HG03378 (cell line): ENCODE measurements around the gene FBXO46.
"Not testable (repeated sequence)": the region's sequence is repeated elsewhere in the genome, so short reads cannot be mapped to it uniquely, and the experiment has no call there.

Experiments
- ATAC-seq: cut with Tn5 transposase; IDR thresholded peaks from one replicate; pipeline ENCODE4 v1.9.1; 2021; ENCODE audit warnings: mild to moderate bottlenecking, moderate library complexity; ENCODE audit not compliant: unreplicated experiment

The FBXO46 gene

GRCh38 chr19:45766869-45767346 is 36.2 kb upstream of the FBXO46 start:
- no peak for ATAC-seq

- no peak for ATAC-seq
These were observed 35.7 kb upstream of the FBXO46 start for GRCh38 chr19:45766296-45766868.

GRCh38 chr19:45765702-45766295 is 35.1 kb upstream of the FBXO46 start:
- ATAC-seq, result no peak

DNA sequence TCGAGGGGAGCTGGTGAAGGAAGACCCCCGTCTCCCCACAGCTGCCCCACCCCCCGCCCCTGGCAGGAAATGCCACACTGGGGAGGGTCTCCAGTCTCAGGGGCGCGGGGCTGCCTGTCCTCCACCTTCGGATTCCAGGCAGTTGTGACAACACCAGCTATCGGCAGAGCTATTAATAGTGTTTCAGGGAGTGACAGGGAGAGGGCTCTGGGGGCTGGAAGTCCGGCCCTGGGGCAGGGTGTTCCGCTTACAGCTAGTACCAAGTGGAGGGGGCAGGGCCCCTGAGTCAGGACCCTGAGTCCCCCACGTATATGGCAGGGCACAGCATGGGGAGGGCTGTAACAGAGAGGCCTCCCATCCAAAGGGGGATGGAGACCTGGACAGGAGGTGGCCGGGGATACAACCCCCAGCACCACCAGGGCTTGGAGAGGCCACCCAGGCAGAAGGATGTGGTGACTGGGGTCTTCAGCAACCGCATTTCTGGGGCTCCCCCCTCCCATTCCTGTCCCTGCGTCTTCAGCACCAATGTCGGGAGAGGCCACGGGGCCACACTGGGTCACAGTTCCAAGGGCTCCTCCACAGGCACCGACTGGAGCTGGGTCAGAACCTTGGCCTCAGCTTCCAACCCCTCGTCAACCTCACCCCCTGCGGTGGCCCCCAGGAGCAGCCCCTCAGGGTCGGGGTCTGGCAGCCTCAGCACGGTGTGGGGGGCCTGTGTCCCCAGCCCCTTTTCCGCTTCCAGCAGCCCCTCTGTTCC is 34.4 kb upstream of the FBXO46 start:
- no peak for ATAC-seq

GRCh38 chr19:45764475-45764874 is 33.8 kb upstream of the FBXO46 start:
- no peak for ATAC-seq

- no peak for ATAC-seq
These were observed 33.1 kb upstream of the FBXO46 start for GRCh38 chr19:45763691-45764294.

- ATAC-seq, result no peak
These were observed 32.4 kb upstream of the FBXO46 start for GRCh38 chr19:45762870-45763631.

- ATAC-seq, result no peak
These were observed 31.0 kb upstream of the FBXO46 start for GRCh38 chr19:45761714-45762113.

GRCh38 chr19:45758921-45759320 is 28.2 kb upstream of the FBXO46 start:
- no peak for ATAC-seq

DNA sequence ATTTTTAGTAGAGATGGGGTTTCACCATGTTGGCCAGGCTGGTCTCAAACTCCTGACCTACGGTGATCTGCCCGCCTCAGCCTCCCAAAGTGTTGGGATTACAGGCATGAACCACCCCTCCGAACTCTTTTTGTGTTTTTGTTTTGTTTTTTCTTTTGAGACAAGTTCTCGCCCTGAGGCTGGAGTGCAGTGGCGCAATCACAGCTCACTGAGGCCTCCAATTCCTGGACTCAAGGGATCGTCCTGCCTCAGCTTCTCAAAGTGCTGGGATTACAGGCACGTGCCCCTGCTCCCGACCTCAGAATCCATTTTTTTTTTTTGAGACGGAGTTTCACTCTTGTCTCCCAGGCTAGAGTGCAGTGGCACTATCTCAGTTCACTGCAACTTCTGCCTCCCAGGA is 27.0 kb upstream of the FBXO46 start:
- ATAC-seq, result no peak

GRCh38 chr19:45754323-45754722 is 23.6 kb upstream of the FBXO46 start:
- no peak for ATAC-seq

DNA sequence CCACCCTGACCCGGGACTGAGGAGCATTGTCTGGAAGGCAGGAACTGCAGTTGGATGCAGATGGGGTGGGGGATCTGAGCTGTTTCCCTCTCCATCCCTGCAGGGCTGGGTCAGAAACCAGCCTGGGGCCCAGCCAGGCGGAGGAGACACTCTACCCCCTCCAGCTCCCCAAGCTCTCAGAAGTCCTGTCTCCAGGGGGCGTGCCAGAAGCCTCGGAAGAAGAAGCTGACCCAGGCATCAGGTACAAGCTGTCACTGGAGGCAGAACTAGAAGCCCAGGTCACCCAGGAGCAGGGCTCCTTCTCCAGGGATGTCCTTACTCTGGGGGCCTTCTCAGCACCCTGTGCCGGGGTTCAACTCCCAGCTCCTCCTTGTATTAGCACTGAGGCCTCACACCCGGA is 22.9 kb upstream of the FBXO46 start:
- no peak for ATAC-seq

- no peak for ATAC-seq
These were observed 21.9 kb upstream of the FBXO46 start for GRCh38 chr19:45752639-45753038.

DNA sequence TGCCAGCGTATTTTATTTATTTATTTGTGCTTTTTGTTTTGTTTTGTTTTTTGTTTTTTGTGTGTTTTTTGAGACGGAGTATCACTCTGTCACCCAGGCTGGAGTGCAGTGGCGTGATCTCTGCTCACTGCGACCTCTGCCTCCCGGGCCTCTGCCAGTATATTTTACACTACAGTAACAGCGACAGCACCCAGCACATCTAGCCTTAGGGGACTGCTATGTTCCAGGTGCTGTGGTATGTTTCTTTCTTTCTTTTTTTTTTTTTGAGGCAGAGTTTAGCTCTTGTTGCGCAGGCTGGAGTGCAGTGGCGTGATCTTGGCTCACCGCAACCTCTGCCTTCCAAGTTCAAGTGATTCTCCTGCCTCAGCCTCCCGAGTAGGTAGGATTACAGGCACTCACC is 20.8 kb upstream of the FBXO46 start:
- not testable (repeated sequence) for ATAC-seq

DNA sequence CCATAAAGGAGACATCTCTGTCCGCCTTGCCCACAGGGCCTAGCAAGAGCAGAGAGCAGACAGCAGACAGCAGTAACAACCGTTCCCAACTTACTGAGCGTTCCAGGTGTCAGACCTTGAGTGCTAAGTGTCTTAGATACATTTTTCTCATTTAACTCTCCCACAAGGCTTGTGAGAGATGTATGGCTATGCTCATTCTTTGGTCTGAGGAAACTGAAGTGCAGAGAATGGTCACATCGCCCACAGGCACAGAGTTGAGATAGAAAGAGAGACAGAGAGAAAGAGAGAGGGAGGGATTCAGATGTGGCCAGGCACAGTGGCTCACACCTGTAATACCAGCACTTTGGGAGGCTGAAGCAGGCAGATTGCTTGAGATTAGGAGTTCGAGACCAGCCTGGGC is 16.8 kb upstream of the FBXO46 start:
- ATAC-seq, result no peak

DNA sequence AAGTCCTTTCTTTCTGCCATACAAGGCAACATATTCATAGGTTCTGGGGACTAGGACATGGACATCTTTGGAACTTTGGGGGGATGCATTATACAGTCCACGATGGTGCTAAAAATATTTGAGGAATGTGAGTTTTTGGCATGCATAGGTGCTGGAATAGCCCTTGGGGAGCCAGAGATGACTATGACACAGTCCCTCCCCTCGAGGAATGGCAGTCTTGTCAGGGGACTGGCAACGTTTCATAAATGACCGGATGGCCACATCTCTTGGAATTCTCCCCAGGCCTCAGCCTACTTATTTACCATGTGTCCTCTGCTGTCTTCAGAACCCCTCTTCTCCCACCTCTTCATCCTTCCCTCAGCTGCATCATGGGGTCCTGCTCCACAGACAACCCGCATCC is 16.2 kb upstream of the FBXO46 start:
- no peak for ATAC-seq

GRCh38 chr19:45745606-45746005 is 14.9 kb upstream of the FBXO46 start:
- no peak for ATAC-seq

DNA sequence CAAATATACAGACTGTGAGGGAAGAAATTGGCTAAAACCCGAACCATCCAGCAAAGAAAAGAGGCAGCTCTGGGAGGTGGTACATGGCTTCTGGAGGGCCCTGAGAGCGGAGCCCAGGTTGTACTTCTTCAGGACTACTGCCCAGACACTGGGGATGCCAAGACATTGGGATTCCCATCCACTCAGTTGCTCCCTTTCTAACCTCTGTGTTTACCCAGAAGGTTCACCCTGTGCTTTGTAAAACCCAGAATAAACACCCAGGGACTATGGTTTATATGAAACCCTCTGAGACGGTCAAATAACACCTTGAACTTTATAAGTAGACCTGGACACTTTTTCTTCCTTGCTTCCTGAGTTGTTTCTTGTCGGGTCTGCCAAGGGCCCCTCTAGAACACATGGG is 12.3 kb upstream of the FBXO46 start:
- no peak for ATAC-seq

DNA sequence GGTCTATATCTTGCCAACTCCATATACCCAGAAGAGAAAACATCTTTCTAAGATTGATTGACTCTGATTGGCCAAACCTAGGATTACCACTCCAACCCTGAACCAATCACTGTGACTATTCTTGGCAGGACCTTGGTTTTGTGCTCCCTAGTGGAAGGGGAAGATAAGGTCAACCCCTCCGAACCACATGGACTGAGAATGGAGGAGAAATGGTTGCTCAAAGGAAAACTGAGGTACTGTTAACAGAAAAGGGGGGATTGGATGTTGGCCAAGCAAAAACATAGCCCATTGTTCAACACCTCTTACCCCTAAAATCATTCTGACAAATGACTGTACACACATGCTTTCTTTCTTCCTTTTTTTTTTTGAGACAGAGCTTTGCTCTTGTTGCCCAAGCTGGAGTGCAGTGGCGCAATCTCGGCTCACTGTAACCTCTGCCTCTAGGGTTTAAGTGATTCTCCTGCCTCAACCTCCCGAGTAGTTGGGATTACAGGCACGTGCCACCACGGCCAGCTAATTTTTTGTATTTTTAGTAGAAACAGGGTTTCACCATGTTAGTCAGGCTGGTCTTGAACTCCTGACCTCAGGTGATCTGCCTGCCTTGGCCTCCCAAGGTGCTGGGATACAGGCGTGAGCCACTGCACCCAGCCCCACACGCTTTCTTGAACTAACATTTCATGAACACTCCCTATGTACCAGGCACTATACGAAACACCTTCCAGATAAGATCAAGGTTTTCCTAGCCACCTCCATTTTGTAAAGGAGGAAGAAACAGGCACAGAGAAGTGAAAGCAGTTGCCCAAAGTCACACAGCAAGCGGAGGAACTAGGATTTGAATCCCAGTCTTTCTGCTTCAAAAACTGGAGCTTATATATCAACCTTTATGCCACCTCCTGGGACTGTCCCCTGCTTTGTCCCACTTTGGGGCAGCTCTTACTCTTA is 9.1 kb upstream of the FBXO46 start:
- ATAC-seq, result no peak
